ENCODE measurements around the gene FGD5.
A peak's percentile ranks its signal among the peaks of the same experiment; 100 is the strongest.

Gene FGD5

DNA sequence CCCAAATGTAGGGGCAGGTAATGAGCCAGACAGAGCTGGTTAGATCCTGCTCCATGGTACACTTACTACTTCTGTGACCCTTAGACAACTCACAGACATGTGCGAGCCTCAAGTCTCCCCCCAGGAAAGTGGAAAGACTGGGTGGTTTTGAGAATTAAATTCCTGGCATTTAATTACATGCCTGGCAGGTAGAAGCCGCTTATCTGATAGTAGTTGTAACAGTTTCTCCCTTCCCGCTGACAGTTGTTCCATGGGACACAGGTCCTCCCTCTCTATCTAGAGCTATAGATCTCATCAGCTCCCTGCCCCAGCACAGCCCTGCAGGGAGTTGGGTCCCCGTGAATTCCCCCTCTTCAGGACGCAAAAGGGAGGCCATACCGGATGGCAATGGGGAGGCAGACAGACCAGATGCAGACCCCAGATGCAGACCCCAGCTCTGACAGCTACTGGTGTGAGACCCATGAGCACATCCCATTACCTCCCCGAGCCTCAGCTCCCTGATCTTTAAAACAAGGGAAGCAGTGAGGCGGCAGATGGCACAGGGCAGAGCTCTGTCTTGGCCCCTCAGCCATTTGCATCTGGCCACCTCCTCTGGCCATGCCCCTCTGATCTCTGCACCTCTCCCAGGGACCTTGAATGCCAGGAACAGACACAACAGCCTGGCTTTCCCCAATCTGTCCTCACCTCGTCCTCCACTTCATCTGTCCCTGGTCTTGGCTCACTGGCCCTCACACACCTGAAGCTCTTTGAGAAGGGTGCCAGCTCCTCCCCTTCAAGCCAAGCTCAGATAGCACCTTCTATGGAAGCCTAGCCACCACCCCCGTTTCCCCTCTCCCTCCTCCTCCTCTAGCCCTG, 94.5 kb downstream of the FGD5 start:
- no peak for DNase-seq

DNA sequence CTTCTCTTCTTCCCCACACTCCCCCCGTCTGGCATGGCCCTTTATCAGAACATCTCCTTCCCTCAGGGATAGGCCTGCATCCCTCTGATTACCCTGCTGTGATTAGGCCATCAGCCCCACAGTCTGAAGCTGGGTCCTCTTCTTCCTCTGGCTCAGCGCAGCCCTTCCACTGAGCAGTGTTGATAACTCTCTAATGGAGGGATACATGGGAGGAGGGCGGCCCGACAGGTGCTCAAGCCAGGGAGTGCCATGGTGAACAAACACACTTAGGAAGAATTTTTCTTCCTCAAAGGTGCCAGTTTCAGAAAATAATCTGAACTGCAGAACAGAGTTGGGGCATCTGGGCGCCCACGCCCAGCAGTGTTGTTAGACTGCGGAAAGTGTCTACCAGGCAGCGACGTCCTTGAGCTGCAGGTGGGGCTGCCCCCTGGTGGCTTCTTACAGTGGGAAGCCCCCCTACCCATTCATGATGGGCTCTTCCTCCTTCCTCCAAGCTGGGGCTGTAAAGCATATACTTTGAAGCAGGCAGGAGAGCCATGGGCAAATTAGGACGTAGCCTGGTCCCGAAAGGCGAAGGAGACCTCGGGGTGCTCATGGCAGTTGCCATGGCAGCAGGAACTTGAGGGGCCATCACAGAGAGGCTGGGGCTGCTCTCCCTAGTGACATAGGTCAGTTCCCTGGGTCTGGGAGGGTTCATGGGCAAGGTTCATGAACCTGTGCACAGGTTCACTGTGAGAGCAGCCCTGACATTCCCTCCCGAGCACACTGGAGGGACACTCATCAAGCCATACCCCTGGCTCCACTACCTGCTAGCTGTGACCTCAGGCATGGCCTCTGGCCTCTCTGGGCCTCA, 95.4 kb downstream of the FGD5 start:
- DNase-seq, result peak; percentile 24

GRCh38 chr3:14914779-14915117, 96.0 kb downstream of the FGD5 start:
- no peak for DNase-seq

- no peak for DNase-seq
Observed at GRCh38 chr3:14915636-14916222, 97.0 kb downstream of the FGD5 start.

DNA sequence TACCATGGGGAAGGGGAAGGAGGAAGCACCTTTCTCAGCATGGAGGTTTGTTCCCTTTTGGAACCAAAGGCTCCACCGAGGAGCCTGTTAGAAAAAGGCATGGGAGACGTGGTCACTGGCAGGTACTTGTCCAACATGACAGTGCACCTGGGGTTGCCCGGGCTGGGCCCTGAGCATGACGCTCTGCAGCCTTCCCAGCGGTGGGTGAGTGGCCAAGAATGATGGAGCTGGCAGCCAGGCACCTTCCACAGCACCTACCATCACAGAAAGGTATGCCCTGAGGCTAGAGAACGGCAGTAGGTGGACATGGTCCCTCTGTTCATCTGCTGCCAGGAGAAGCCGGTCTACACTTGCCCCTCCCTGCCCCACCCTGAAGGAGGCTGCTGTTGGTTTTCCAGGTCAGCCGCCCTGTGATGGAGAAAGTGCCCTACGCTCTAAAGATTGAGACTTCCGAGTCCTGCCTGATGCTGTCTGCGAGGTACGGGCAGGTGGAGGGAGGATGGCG, 99.6 kb downstream of the FGD5 start:
- no peak for DNase-seq

DNA sequence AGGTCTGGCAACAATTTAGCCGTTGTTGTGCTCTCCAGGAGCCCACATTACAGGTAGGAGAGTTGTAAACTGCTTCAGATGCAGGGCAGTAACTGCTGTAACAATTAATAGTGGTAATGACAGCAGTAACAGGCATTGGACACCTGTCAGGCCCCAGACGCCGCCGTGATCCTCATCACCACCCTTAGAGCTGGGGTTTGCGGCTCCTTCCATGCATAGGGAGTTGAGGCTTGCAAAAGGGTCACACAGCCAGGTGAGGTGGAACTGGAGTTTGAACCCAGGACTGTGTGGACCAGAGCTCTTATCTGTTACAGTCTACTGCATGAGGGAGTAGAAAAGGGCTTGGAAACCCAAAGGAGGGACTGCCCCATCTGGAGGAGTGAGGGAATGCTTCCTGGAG, 101.8 kb downstream of the FGD5 start:
- DNase-seq, result no peak

DNA sequence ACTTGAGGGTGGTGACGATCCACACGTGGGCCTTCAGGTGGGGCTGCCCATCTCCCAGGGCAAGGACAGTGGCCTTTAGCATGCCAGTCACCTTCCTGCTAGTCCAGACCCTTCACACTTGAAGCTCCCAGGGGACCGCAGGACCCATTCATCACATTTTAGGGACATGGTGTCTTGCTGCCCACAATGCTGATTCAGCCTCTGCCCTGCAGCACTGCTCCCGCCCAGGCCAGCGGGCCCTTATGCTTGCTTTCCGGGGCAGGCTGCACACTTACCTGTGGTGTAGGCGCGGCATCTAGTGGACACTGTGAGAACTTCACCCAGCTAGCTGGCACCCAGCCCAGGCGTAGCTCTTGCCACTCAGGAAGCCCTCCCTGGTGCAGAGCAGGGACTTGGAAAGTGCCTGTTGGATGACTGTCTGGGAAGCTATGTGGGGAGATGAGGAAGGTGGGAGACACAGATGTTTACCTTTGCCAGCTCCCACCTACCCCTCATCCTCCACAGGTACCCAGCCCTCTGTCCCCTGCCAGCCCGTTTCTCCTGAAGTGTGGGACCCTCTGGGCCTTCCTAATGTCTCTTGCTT, 102.4 kb downstream of the FGD5 start:
- peak; percentile 95 for DNase-seq

GRCh38 chr3:14921811-14922705, 103.3 kb downstream of the FGD5 start:
- DNase-seq, result no peak

- DNase-seq, result no peak
Observed at GRCh38 chr3:14922863-14923262, 104.1 kb downstream of the FGD5 start.

- no peak for DNase-seq
Observed at GRCh38 chr3:14923476-14923875, 104.7 kb downstream of the FGD5 start.

GRCh38 chr3:14925729-14926591, 107.2 kb downstream of the FGD5 start:
- DNase-seq, result peak; percentile 88

DNA sequence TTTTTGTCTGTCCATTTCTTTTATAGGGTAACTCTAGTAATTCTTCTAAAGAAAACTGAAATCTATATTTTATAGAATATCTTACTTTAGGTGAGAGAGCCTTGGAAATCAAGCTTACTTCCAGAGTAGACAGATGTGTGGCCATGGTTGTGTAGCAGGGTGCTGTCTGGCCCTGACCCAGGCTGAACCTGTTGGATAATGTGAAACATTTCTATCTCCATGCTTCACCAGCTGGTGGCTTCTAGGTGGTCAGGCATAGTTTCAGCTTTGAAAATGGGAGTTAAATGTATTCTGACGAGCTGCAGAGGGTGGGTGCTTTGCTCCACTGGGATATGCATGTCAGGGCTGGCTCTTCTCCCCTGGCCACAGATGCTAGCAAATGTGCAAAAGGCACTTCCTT, 107.8 kb downstream of the FGD5 start:
- no peak for DNase-seq

DNA sequence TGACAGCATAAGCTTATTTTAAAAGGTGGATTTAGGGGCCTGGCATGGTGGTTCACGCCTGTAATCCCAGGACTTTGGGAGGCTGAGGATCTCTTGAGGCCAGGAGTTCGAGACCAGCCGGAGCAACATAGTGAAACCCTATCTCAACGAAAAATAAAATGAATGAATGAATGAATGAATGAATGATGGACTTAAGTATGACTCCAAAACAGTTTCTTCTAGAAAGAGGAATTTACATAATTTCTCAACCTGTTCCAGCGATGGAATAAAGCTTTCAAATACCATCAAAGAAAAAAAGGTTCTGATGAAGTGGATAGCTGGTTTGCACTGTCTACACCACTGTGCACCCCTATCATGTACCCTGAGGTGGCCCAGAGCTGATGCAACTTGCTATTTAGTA, 108.5 kb downstream of the FGD5 start:
- no peak for DNase-seq

GRCh38 chr3:14929310-14930074, 110.7 kb downstream of the FGD5 start:
- DNase-seq, result no peak

- no peak for DNase-seq
Observed at GRCh38 chr3:14933820-14934425, 115.2 kb downstream of the FGD5 start.

DNA sequence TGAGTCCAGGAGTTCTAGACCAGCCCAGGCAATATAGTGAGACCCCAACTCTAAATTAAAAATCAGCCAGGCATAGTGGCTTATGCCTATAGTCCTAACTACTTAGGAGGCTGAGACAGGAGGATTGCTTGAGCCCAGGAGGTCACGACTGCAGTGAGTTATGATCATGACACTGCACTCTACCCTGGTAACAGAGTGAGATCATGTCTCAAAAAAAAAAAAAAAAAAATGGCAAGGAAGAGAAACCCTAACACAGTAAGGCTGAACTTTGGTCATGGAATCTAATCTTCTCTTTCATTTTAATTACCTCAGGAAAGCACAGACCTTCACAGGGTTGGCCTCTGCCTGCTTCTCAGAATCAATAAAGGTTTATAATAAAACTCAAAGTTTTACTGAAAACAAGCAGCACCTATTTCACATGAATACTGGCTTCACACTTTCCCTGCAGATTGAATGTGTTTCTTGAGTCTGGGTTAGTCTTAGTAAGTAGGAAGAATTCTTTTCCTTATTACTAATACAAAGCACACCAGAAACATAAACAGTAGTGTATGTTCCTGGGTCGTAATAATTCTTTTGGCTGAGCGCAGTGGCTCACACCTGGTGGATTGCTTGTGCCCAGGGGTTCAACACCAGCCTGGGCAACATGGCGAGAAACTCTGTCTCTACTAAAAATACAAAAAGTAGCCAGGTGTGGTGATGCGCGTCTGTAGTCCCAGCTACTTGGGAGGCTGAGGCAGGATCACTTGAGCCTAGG, 117.0 kb downstream of the FGD5 start:
- no peak for DNase-seq

GRCh38 chr3:14938954-14939353, 120.2 kb downstream of the FGD5 start:
- DNase-seq, result no peak

- no peak for DNase-seq
Observed at GRCh38 chr3:14941871-14942270, 123.1 kb downstream of the FGD5 start.

DNA sequence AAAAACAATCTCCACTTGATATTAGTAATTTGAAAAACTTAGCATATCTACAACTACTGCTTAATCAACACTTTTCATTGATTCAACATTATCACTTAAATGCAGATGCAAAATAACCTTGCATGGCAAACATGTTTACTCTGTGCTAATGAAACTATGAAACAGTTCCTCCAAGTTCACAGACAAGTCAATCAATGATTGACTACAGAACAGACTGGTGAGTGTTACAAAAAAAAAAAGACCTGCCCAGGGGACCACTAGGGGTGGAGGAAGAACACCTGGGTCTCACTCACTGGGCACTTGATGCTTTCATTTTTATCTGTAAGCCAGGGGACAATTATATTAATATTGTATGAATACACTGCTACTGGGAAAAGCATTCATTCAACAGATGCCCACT, 124.3 kb downstream of the FGD5 start:
- no peak for DNase-seq

Measured in eye (tissue), 1 donor.